Activated T-cell treated with anti-CD3 and anti-CD28 coated beads, Interleukin-2, amount 50 U/mL, for 72 hours (primary cell): ENCODE results near the gene B3GAT3. TPM values are rescaled to one million over a fixed set of nuclear protein-coding genes. Genes with fewer than 3 reads are reported as not detected.

Source experiments
- ATAC-seq, 2 donors: fragments of 150-1000 bp; cut with Tn5 transposase; replicated peaks in 1 of 2; 2 replicates each; pipeline ENCODE4 v1.10.0; 2021; ENCODE audit warnings: moderate library complexity in 2 of 2, mild to moderate bottlenecking in 1 of 2
- DNase-seq, 2 donors: peaks; one replicate each; pipeline ENCODE4 v3.0.0; 2021 to 2022; ENCODE audit warnings: mixed read lengths in 1 of 2
- H3K27ac Mint-ChIP-seq: one replicate; pipeline ENCODE4 v1.8.0; 2022; ENCODE audit warnings: mild to moderate bottlenecking, moderate library complexity, mixed read lengths
- H3K27me3 Mint-ChIP-seq: one replicate; pipeline ENCODE4 v1.8.0; 2022; ENCODE audit warnings: low read depth, mixed read lengths
- H3K36me3 Mint-ChIP-seq, 2 donors: one replicate each; pipeline ENCODE4 v1.8.0; 2022; ENCODE audit warnings: mixed read lengths in 2 of 2, mild to moderate bottlenecking in 1 of 2; ENCODE audit not compliant: insufficient read depth in 2 of 2
- H3K4me1 Mint-ChIP-seq: one replicate; pipeline ENCODE4 v1.8.0; 2022; ENCODE audit warnings: low read depth, mixed read lengths
- H3K4me3 Mint-ChIP-seq, 2 donors: one replicate each; pipeline ENCODE4 v1.8.0; 2022; ENCODE audit warnings: mild to moderate bottlenecking in 2 of 2, mixed read lengths in 2 of 2, moderate library complexity in 2 of 2
- H3K9me3 Mint-ChIP-seq, 2 donors: one replicate each; pipeline ENCODE4 v1.8.0; 2022; ENCODE audit warnings: mixed read lengths in 2 of 2
- total RNA-seq, 2 donors: library from RNA; stranded (reverse); gene quantifications; one replicate each; pipeline ENCODE4 v1.2.3, GENCODE V29; 2022

B3GAT3 gene
- 10 to 100 TPM; 72.2 to 79.9 TPM for total RNA-seq

GRCh38 chr11:62621567-62622470, at the start of gene B3GAT3:
Gene B3GAT3, minus strand, starts transcription at chr11:62621986. Its CDS starts 39 bp downstream, at chr11:62621947.
- peak within 1 kb of the TSS; percentile 95 to 100 for H3K4me3 Mint-ChIP-seq
- peaks cover 9 to 14% of the 10 kb centered on the region in 2 donors for H3K36me3 Mint-ChIP-seq
- ATAC-seq, result peak; percentile 96
- DNase-seq, result peak; percentile 97
- peak within 1 kb of the TSS; percentile 100 for H3K27ac Mint-ChIP-seq
- no peaks in the 10 kb centered on the region for H3K9me3 Mint-ChIP-seq
- H3K27me3 Mint-ChIP-seq, result no peaks in the 10 kb centered on the region
- peaks cover 44% of the 10 kb centered on the region for H3K4me1 Mint-ChIP-seq

- peaks cover 10 to 17% of the 10 kb centered on the region in 2 donors for H3K36me3 Mint-ChIP-seq
- ATAC-seq (peak; percentile 24 to 35), DNase-seq (peak in 1 of 2 donors; percentile 34)
Observed at GRCh38 chr11:62671236-62671607, 49.4 kb upstream of the B3GAT3 start.

GRCh38 chr11:62669420-62670161, 47.8 kb upstream of the B3GAT3 start:
- DNase-seq (no peak), ATAC-seq (no peak)
- Mint-ChIP-seq H3K4me1 (peaks cover 61% of the 10 kb centered on the region), H3K36me3 (peaks cover 7 to 13% of the 10 kb centered on the region in 2 donors), H3K27ac (peak overlapping the region; percentile 91), H3K27me3 (no peaks in the 10 kb centered on the region), H3K4me3 (peak overlapping the region; percentile 92 to 100), H3K9me3 (no peaks in the 10 kb centered on the region)

More at GRCh38 chr11:62671236-62671607, 49.4 kb upstream of the B3GAT3 start:
- peaks cover 66% of the 10 kb centered on the region for H3K4me1 Mint-ChIP-seq
- H3K27ac Mint-ChIP-seq, result peak overlapping the region; percentile 91
- H3K27me3 Mint-ChIP-seq, result no peaks in the 10 kb centered on the region
- H3K9me3 Mint-ChIP-seq, result no peaks in the 10 kb centered on the region
- H3K4me3 Mint-ChIP-seq, result peak overlapping the region; percentile 92 to 100

- H3K9me3 Mint-ChIP-seq, result no peaks in the 10 kb centered on the region
- H3K27ac Mint-ChIP-seq, result peak overlapping the region; percentile 95
- H3K27me3 Mint-ChIP-seq, result no peaks in the 10 kb centered on the region
- ATAC-seq, result no peak
- no peak for DNase-seq
- peaks cover 8 to 19% of the 10 kb centered on the region in 2 donors for H3K36me3 Mint-ChIP-seq
- peaks cover 58% of the 10 kb centered on the region for H3K4me1 Mint-ChIP-seq
- peak overlapping the region; percentile 96 to 97 for H3K4me3 Mint-ChIP-seq
Observed at GRCh38 chr11:62667460-62667859, 45.7 kb upstream of the B3GAT3 start.

DNA sequence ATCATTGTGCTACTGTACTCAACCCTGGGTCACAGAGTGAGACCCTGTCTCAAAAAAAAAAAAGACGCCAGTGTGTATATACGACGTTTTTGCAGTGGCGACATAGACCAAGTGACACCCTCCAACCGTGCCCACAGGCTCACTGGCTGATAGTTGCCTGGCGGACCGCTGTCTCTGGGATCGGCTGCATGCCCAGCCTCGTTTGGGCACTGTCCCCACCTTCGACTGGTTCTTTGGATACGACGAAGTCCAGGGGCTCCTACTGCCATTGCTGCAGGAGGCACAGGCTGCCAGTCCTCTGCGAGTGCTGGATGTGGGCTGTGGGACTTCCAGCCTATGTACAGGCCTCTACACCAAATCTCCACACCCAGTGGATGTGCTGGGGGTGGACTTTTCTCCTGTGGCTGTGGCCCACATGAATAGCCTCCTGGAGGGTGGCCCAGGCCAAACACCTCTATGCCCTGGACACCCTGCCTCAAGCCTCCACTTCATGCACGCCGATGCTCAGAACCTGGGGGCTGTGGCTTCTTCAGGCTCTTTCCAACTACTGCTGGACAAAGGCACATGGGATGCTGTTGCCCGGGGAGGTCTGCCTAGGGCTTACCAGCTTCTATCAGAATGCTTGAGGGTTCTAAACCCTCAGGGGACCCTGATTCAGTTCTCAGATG, 44.6 kb upstream of the B3GAT3 start:
- Mint-ChIP-seq H3K9me3 (no peaks in the 10 kb centered on the region), H3K36me3 (peaks cover 8 to 18% of the 10 kb centered on the region in 2 donors), H3K4me1 (peaks cover 56% of the 10 kb centered on the region), H3K27ac (peak overlapping the region; percentile 95), H3K27me3 (no peaks in the 10 kb centered on the region), H3K4me3 (peak overlapping the region; percentile 96 to 97)
- DNase-seq (no peak), ATAC-seq (no peak)

DNA sequence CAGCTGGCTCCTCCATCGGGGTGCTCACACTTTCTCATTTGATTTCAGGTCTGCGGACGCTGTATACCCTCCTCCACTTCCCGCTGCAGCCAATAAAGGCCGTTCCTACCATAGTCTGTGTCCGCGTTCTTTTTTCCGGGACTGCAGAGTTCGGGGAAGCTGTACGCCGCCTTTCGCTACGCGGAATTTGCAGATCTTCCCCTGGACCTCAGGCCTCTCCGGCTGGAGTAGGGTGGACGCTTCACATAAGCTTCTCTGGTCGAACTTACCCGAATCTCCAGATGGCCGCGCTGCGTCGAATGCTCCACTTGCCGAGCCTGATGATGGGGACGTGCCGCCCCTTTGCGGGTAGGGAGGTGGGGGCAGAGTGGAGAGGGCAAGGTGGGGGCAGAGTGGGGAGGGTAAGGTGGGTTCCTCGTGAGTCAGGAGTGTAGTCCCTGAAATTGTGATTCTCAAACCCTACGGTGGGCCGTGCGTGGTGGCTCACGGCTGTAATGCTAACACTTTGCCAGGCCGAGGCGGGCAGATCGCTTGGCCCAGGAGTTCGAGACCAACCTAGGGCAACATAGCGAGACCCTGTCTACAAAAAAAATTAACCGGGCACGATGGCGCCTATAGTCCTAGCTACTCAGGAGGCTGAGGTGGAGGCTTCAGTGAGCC, 43.9 kb upstream of the B3GAT3 start:
- Mint-ChIP-seq H3K36me3 (peaks cover 4 to 16% of the 10 kb centered on the region in 2 donors), H3K27ac (peak overlapping the region; percentile 95), H3K4me3 (peak overlapping the region; percentile 96 to 97), H3K4me1 (peaks cover 50% of the 10 kb centered on the region), H3K9me3 (no peaks in the 10 kb centered on the region), H3K27me3 (no peaks in the 10 kb centered on the region)
- DNase-seq (peak; percentile 62 to 73), ATAC-seq (peak; percentile 27 to 39)

GRCh38 chr11:62665075-62665598, 43.4 kb upstream of the B3GAT3 start, which contains the start of the genes C11orf98 and CSKMT:
Gene C11orf98, minus strand, starts transcription at chr11:62665210. Its CDS starts 41 bp downstream, at chr11:62665169.
Gene CSKMT, plus strand, starts transcription at chr11:62665312. Its CDS starts 568 bp downstream, at chr11:62665880.
- ATAC-seq (peak; percentile 86 to 90), DNase-seq (peak; percentile 97 to 99)
- Mint-ChIP-seq H3K4me1 (peaks cover 45% of the 10 kb centered on the region), H3K9me3 (no peaks in the 10 kb centered on the region), H3K4me3 (peak within 1 kb of the TSS; percentile 96 to 97), H3K36me3 (peaks cover 4 to 16% of the 10 kb centered on the region in 2 donors), H3K27ac (peak within 1 kb of the TSS; percentile 95), H3K27me3 (no peaks in the 10 kb centered on the region)

DNA sequence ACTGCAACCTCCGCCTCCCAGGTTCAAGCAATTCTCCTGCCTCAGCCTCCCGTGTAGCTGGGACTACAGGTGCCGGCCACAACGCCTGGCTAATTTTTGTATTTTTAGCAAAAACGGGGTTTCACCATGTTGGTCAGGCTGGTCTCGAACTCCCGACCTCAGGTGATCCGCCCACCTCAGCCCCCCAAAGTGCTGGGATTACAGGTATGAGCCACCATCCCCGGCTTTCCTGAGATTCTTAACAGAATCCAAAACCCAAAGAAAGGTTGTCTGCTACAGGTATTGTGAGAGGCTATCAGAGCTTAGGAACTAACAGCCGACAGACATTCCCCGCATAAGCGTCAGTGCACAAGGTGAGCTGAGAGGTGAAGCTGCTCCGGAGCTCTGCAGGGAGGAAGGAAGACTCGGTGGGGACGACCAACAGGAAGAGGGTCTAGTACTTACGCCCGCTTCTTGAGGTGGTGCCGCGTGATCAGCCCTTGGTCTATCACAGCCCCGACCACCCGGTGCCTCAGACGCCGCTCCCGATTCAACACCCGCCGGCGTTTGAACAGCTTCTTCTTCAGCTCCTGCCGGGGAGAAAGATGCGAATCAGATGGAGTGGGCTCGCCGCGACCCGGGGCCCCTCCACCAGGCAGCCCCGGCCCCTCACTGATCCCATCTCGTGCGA, 42.8 kb upstream of the B3GAT3 start:
- Mint-ChIP-seq H3K36me3 (peaks cover 4 to 16% of the 10 kb centered on the region in 2 donors), H3K4me1 (peaks cover 39% of the 10 kb centered on the region), H3K27ac (peak overlapping the region; percentile 95)

GRCh38 chr11:62656796-62657429, 35.1 kb upstream of the B3GAT3 start:
- ATAC-seq (no peak), DNase-seq (no peak)
- H3K27ac Mint-ChIP-seq, result peak overlapping the region; percentile 36
- no peak overlapping the region for H3K4me3 Mint-ChIP-seq
- H3K9me3 Mint-ChIP-seq, result no peaks in the 10 kb centered on the region
- H3K4me1 Mint-ChIP-seq, result peaks cover 24% of the 10 kb centered on the region
- no peaks in the 10 kb centered on the region for H3K27me3 Mint-ChIP-seq
- H3K36me3 Mint-ChIP-seq, result no peaks in the 10 kb centered on the region

More for the DNA sequence above, 42.8 kb upstream of the B3GAT3 start:
- ATAC-seq (peak; percentile 54), DNase-seq (peak; percentile 69 to 72)
- Mint-ChIP-seq H3K4me3 (peak overlapping the region; percentile 96 to 97), H3K27me3 (no peaks in the 10 kb centered on the region), H3K9me3 (no peaks in the 10 kb centered on the region)

GRCh38 chr11:62654297-62654696, 32.5 kb upstream of the B3GAT3 start:
- Mint-ChIP-seq H3K9me3 (no peaks in the 10 kb centered on the region), H3K27ac (peak overlapping the region; percentile 31), H3K36me3 (no peaks in the 10 kb centered on the region), H3K27me3 (no peaks in the 10 kb centered on the region), H3K4me3 (peak overlapping the region; percentile 56 to 96), H3K4me1 (peaks cover 36% of the 10 kb centered on the region)
- no peak for DNase-seq
- no peak for ATAC-seq
